ENCODE measurements around the gene LPP.

GRCh38 chr3:188229177-188229576, 75.2 kb downstream of the LPP start:
- TF ChIP-seq CTCF (optimal IDR thresholded peaks at IDR 0.05 in 1 of 3, IDR thresholded peaks at IDR 0.05 in 1 of 3, conservative IDR thresholded peaks at IDR 0.05 in 1 of 3; ENCODE audit: extremely low read depth in 1 of 3, insufficient read depth in 2 of 3, low read length in 3 of 3) (no peak), EZH2 (IDR thresholded peaks at IDR 0.05; ENCODE audit: low read length) (no peak)

Data from keratinocyte (primary cell).